ENCODE measurements around the gene PBXIP1. TPM values are rescaled to one million over a fixed set of nuclear protein-coding genes. Genes with fewer than 3 reads are reported as not detected.

PBXIP1 gene
- total and polyA plus RNA-seq, 2 of the 13 experiments (the other 11 are each of a cell fraction or from before 2014, with no cell fraction given), result 16.3 to 31.9 TPM

DNA sequence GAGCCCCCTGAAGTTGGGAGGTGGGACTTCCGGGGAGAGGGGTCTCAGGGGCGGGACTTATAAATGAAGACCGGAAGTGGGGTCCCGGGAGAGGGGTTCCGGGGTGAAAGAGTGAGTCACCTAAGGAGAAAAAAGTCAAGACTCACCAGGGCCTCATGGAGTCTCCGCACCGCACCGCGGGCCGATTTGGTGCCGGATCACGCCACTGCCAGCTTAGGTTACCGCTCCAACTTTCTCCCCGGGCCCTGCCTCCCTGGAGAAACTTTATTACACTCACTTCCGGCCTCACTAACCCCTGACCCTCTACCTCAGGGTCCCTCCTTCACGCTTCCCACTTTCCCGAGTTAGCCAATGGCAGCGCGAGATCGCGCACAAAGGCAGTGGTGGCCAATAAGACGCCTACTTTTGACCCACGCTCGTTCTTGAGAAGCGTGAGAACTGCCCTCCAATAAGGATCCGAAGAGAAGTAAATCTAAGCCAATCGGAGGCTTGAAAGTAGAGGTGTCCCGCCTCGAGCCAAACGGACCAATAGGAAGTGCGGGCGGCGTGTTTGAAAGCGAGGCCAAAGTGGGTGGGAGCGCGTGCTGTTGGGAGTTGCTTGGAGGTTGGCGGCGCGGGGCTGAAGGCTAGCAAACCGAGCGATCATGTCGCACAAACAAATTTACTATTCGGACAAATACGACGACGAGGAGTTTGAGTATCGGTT lies 18.4 kb upstream of the PBXIP1 start, which contains the start of gene CKS1B (continued):
- TF ChIP-seq, protein P1, sequence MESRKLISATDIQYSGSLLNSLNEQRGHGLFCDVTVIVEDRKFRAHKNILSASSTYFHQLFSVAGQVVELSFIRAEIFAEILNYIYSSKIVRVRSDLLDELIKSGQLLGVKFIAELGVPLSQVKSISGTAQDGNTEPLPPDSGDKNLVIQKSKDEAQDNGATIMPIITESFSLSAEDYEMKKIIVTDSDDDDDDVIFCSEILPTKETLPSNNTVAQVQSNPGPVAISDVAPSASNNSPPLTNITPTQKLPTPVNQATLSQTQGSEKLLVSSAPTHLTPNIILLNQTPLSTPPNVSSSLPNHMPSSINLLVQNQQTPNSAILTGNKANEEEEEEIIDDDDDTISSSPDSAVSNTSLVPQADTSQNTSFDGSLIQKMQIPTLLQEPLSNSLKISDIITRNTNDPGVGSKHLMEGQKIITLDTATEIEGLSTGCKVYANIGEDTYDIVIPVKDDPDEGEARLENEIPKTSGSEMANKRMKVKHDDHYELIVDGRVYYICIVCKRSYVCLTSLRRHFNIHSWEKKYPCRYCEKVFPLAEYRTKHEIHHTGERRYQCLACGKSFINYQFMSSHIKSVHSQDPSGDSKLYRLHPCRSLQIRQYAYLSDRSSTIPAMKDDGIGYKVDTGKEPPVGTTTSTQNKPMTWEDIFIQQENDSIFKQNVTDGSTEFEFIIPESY (CRISPR knock-in tag; IDR thresholded peaks at IDR 0.05), result no peak; the same call in 1 of the 2 replicates
- TF ChIP-seq ZNF136 (CRISPR knock-in tag; IDR thresholded peaks at IDR 0.05; ENCODE audit: low read depth), result no peak
- peak; percentile 38; the same call in 1 of the 2 replicates for TF ChIP-seq BHLHE40 (IDR thresholded peaks at IDR 0.05; ENCODE audit: low read length)
- no peak; the same call in 1 of the 2 replicates for TF ChIP-seq ZNF335 (CRISPR knock-in tag; IDR thresholded peaks at IDR 0.05)
- no peak for TF ChIP-seq ZNF512B (CRISPR knock-in tag; IDR thresholded peaks at IDR 0.05; ENCODE audit: borderline replicate concordance)
- TF ChIP-seq BORCS8-MEF2B (CRISPR knock-in tag; IDR thresholded peaks at IDR 0.05), result peak; percentile 91
- TF ChIP-seq, protein P2, sequence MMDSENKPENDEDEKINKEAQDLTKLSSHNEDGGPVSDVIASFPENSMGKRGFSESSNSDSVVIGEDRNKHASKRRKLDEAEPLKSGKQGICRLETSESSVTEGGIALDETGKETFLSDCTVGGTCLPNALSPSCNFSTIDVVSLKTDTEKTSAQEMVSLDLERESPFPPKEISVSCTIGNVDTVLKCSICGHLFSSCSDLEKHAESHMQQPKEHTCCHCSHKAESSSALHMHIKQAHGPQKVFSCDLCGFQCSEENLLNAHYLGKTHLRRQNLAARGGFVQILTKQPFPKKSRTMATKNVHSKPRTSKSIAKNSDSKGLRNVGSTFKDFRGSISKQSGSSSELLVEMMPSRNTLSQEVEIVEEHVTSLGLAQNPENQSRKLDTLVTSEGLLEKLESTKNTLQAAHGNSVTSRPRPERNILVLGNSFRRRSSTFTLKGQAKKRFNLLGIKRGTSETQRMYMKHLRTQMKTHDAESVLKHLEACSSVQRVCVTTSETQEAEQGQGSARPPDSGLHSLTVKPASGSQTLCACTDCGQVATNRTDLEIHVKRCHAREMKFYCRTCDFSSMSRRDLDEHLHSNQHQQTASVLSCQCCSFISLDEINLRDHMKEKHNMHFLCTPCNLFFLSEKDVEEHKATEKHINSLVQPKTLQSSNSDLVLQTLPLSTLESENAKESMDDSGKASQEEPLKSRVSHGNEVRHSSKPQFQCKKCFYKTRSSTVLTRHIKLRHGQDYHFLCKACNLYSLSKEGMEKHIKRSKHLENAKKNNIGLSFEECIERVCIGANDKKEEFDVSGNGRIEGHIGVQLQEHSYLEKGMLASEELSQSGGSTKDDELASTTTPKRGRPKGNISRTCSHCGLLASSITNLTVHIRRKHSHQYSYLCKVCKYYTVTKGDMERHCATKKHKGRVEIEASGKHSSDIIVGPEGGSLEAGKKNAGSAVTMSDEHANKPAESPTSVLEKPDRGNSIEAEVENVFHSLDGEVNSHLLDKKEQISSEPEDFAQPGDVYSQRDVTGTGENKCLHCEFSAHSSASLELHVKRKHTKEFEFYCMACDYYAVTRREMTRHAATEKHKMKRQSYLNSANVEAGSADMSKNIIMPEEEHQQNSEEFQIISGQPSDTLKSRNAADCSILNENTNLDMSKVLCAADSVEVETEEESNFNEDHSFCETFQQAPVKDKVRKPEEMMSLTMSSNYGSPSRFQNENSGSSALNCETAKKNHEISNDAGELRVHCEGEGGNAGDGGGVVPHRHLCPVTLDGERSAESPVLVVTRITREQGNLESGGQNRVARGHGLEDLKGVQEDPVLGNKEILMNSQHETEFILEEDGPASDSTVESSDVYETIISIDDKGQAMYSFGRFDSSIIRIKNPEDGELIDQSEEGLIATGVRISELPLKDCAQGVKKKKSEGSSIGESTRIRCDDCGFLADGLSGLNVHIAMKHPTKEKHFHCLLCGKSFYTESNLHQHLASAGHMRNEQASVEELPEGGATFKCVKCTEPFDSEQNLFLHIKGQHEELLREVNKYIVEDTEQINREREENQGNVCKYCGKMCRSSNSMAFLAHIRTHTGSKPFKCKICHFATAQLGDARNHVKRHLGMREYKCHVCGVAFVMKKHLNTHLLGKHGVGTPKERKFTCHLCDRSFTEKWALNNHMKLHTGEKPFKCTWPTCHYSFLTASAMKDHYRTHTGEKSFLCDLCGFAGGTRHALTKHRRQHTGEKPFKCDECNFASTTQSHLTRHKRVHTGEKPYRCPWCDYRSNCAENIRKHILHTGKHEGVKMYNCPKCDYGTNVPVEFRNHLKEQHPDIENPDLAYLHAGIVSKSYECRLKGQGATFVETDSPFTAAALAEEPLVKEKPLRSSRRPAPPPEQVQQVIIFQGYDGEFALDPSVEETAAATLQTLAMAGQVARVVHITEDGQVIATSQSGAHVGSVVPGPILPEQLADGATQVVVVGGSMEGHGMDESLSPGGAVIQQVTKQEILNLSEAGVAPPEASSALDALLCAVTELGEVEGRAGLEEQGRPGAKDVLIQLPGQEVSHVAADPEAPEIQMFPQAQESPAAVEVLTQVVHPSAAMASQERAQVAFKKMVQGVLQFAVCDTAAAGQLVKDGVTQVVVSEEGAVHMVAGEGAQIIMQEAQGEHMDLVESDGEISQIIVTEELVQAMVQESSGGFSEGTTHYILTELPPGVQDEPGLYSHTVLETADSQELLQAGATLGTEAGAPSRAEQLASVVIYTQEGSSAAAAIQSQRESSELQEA (CRISPR knock-in tag; IDR thresholded peaks at IDR 0.05; ENCODE audit: not compliant biosample characterization), result no peak
- 0 out of 2 replicates have a peak, but pooled peaks have one; percentile 14 for TF ChIP-seq MAF1 (CRISPR knock-in tag; IDR thresholded peaks at IDR 0.05; ENCODE audit: borderline replicate concordance)
- TF ChIP-seq RFX3 (CRISPR knock-in tag; IDR thresholded peaks at IDR 0.05), result no peak
- TF ChIP-seq ZNF704 (CRISPR knock-in tag; IDR thresholded peaks at IDR 0.05; ENCODE audit: borderline replicate concordance), result peak; percentile 52; the same call in 1 of the 2 replicates
- TF ChIP-seq, protein P3, sequence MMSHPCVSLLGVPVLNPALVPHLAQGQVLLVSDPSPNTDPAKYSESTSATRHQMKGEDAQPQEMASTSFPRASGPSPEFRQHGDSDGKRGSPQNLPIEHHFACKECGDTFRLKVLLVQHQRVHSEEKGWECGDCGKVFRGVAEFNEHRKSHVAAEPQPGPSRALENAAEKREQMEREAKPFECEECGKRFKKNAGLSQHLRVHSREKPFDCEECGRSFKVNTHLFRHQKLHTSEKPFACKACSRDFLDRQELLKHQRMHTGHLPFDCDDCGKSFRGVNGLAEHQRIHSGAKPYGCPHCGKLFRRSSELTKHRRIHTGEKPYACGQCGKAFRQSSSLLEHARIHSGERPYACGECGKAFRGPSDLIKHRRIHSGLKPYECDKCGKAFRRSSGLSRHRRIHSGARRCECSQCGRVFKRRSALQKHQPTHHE (CRISPR knock-in tag; IDR thresholded peaks at IDR 0.05; ENCODE audit: borderline replicate concordance), result no peak
- TF ChIP-seq ZNF383 (CRISPR knock-in tag; IDR thresholded peaks at IDR 0.05; ENCODE audit: borderline replicate concordance), result no peak
